HG03457 (cell line): ENCODE measurements around the gene CFAP161.

Experiments
- ATAC-seq: cut with Tn5 transposase; IDR thresholded peaks from one replicate; pipeline ENCODE4 v1.9.1; 2021; ENCODE audit warnings: moderate number of reproducible peaks; ENCODE audit not compliant: unreplicated experiment

Gene CFAP161

GRCh38 chr15:81182031-81182755 lies 48.1 kb downstream of the CFAP161 start:
- no peak for ATAC-seq

GRCh38 chr15:81182756-81183438 lies 48.8 kb downstream of the CFAP161 start:
- no peak for ATAC-seq

- ATAC-seq: no peak
These were observed 49.3 kb downstream of the CFAP161 start for GRCh38 chr15:81183439-81183775.

DNA sequence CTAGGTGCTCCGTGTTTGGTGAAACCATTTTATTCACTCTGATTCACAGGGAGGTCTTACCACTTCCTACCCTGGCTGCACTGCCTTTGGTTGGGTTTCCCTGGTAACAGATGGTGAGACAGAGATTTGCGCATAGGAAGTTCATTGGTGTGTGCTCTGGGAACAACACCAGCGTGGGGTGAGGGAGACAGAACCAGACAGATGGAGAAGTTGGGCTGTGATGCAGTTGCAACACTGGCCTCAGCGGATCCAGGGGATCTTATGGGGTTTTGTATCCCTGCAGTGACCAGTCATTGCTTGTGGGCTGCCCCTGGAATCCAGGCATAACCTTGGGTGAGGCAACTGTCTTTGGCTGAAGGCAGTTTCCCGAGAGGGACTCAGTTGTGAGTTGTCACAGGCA lies 50.1 kb downstream of the CFAP161 start:
- ATAC-seq: no peak

- ATAC-seq: no peak
These were observed 51.7 kb downstream of the CFAP161 start for GRCh38 chr15:81185631-81186295.

DNA sequence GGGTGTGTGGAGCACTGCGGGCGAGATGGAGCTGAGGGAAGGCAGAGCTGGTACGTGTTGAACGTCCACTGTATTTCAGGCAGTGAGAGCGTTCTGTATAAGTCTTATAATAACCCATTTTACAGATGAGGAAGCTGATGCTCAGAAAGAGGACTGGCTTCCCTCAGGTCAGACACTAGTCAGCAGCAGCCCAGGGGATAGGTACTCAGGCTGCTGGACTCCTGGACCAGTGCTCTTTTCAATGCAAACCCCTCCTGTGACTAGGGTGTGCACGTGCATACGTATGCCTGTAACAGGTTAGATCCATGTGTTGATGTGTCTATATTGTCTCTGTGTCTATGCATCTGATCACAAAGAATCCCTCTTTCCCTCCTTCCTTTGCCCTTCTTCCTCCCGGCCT lies 54.3 kb downstream of the CFAP161 start:
- no peak for ATAC-seq

GRCh38 chr15:81189583-81190283 lies 55.7 kb downstream of the CFAP161 start:
- ATAC-seq: no peak

GRCh38 chr15:81190922-81191507 lies 56.9 kb downstream of the CFAP161 start:
- no peak for ATAC-seq

DNA sequence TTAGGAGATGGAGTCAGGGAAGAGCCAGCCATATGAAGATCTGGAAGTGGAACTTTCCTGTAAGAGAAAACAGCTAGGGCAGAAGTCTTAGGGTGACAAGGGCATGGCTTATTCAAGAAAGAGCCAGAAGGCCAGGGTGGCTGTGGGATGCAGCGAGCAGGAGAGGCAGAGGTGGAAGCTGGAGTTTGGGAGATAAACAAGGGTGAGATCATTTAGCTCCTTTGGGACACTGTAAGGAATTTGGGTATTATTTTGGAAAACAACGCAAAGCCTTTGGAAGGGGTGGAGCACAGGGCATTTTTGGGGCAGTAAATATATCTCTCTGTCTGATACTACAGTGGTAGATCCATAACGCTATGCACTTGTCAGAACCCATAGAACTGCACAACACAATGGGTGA lies 57.6 kb downstream of the CFAP161 start:
- ATAC-seq: no peak

- ATAC-seq: no peak
These were observed 60.7 kb downstream of the CFAP161 start for GRCh38 chr15:81194723-81195122.

DNA sequence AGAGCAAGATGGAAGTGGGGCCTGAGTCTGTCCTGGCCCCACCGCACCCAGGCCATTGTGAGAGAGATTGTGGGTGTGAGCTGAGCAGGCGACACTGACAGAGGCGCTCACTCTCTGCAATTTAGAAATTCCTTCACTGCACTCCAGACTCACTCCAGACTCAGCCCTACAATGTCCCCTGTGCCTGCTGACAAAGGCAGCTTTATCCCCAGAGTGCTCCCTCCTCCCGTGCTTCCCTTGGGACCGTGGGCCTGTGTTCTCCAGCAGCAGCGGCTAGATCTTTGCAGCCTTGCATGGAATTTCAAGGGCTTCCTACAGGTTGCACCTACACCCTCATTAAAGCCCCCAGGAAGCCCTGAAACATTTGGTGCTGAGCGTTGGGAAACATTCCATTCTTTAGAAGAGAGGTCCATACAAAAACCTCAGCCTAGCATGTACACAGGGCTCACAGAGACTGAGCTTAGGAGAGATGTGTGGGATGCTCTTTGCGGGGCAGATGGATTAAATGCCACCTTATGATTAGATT lies 61.3 kb downstream of the CFAP161 start:
- ATAC-seq: no peak

GRCh38 chr15:81196576-81197254 lies 62.6 kb downstream of the CFAP161 start, which contains the start of gene IL16:
Gene IL16 (plus strand): TSS chr15:81196879. CDS start chr15:81225400, 28,521 bp downstream.
- ATAC-seq: no peak

GRCh38 chr15:81197255-81197630 lies 63.2 kb downstream of the CFAP161 start:
- no peak for ATAC-seq

DNA sequence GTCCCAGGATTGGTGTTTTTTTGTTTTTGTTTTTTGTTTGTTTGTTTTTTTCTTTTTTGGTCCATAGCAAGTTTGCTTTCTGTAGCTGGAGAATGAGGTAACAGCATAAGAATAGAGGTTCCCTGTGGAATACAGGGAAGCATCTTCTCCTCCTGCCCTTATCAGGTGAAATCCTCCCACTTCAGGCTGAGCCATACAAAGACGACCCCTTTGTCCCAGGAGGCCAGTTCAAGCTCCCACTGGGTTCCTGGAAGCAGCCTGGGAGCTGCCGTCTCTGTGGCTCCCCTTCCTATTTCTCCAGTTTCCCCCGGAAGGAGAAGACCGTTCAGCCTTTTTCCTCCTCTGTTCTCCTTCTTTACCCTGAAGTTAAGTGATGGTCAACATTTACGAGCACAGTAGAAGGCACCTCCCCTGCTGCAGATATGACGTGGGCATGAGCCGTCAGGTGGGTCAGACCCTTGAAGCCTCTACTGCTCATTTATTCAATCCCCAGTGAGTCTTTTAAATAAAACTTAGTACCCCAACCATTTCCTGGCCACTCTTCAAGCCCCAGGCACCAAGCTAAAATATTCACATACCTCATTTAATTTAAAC lies 63.7 kb downstream of the CFAP161 start:
- ATAC-seq: no peak
